ENCODE results near the gene SEC24D. TPM values are rescaled to one million over a fixed set of nuclear protein-coding genes. Genes with fewer than 3 reads are reported as not detected.

Gene SEC24D
- total RNA-seq, 1 experiment from 2014 or later = 14.4 TPM

GRCh38 chr4:118683513-118683912 is 152.4 kb downstream of the SEC24D start:
- no peak overlapping the region for H3K27ac ChIP-seq (ENCODE audit: low read length)
- H4K20me1 ChIP-seq (ENCODE audit: low read length) = no peaks in the 10 kb centered on the region
- peak; percentile 27 for DNase-seq
- no peak overlapping the region for H3K9ac ChIP-seq (ENCODE audit: low read length)
- H3F3A ChIP-seq (ENCODE audit: low read length, unreplicated experiment) = no peaks in the 10 kb centered on the region
- H3K9me2 ChIP-seq (replicated peaks; ENCODE audit: low read length) = no peaks in the 10 kb centered on the region
- intact Hi-C loops (cut with micrococcal nuclease) = loop anchor here (10.0 kb wide), 1 partner anchor 259 kb away; no protein-coding TSS in a partner anchor
- H3K4me1 ChIP-seq (ENCODE audit: insufficient read depth, low read length) = peaks cover 8% of the 10 kb centered on the region; the same call in 1 of the 2 replicates
- H3K79me2 ChIP-seq (ENCODE audit: low read length) = peaks cover 29% of the 10 kb centered on the region
- CTCF ChIA-PET = no interaction called here
- H3K4me2 ChIP-seq (ENCODE audit: low read length) = no peak overlapping the region; the same call in 1 of the 2 replicates
- ATAC-seq = peak; percentile 27; the same call in 1 of the 2 replicates
- POLR2A ChIA-PET (ENCODE audit: unreplicated experiment) = no interaction called here
- TF ChIP-seq EZH2 (IDR thresholded peaks at IDR 0.05; ENCODE audit: low read length, unreplicated experiment) = no peak
- TF ChIP-seq EZH2phosphoT487 (IDR thresholded peaks at IDR 0.05; ENCODE audit: borderline replicate concordance, low read length) = no peak
- TF ChIP-seq CTCF (conservative IDR thresholded peaks at IDR 0.05; ENCODE audit: low read depth, low read length) = no peak
- BruUV-seq (replicated peaks) = no TSS peak
- H3K9me3 ChIP-seq (ENCODE audit: low read length) = no peaks in the 10 kb centered on the region
- H2AFZ ChIP-seq (ENCODE audit: low read length) = peak overlapping the region; percentile 31; the same call in 1 of the 2 replicates
- no peaks in the 10 kb centered on the region; the same call in 1 of the 2 replicates for H3K36me3 ChIP-seq (ENCODE audit: low read depth, low read length)
- no peak overlapping the region for H3K4me3 ChIP-seq (ENCODE audit: low read length)
- H3K27me3 ChIP-seq (ENCODE audit: low read length) = no peaks in the 10 kb centered on the region

- no peak overlapping the region for H3K9ac ChIP-seq (ENCODE audit: low read length)
- peaks cover 25% of the 10 kb centered on the region for H3K79me2 ChIP-seq (ENCODE audit: low read length)
- no peaks in the 10 kb centered on the region for H4K20me1 ChIP-seq (ENCODE audit: low read length)
- no peaks in the 10 kb centered on the region for H3K9me3 ChIP-seq (ENCODE audit: low read length)
- BruUV-seq (replicated peaks) = no TSS peak
- peaks cover 8% of the 10 kb centered on the region; the same call in 1 of the 2 replicates for H3K4me1 ChIP-seq (ENCODE audit: insufficient read depth, low read length)
- ChIA-PET CTCF (no interaction called here), POLR2A (ENCODE audit: unreplicated experiment) (no interaction called here)
- intact Hi-C loops (cut with micrococcal nuclease) = loop anchor here (10.0 kb wide), 1 partner anchor 258 kb away; no protein-coding TSS in a partner anchor
- no peak overlapping the region for H3K27ac ChIP-seq (ENCODE audit: low read length)
- H2AFZ ChIP-seq (ENCODE audit: low read length) = no peak overlapping the region
- DNase-seq = peak; percentile 45
- H3F3A ChIP-seq (ENCODE audit: low read length, unreplicated experiment) = no peaks in the 10 kb centered on the region
- TF ChIP-seq EZH2 (IDR thresholded peaks at IDR 0.05; ENCODE audit: low read length, unreplicated experiment) (no peak), CTCF (conservative IDR thresholded peaks at IDR 0.05; ENCODE audit: low read depth, low read length) (peak; percentile 67)
- no peak for ATAC-seq
- H3K36me3 ChIP-seq (ENCODE audit: low read depth, low read length) = no peaks in the 10 kb centered on the region; the same call in 1 of the 2 replicates
- no peak overlapping the region for H3K4me3 ChIP-seq (ENCODE audit: low read length)
- no peaks in the 10 kb centered on the region for H3K27me3 ChIP-seq (ENCODE audit: low read length)
- H3K4me2 ChIP-seq (ENCODE audit: low read length) = no peak overlapping the region; the same call in 1 of the 2 replicates
- no peaks in the 10 kb centered on the region for H3K9me2 ChIP-seq (replicated peaks; ENCODE audit: low read length)
Observed at GRCh38 chr4:118682928-118683327, 153.0 kb downstream of the SEC24D start.

GRCh38 chr4:118680808-118681207 is 155.1 kb downstream of the SEC24D start:
- Histone ChIP-seq H3K9me3 (ENCODE audit: low read length) (no peaks in the 10 kb centered on the region), H3K9ac (ENCODE audit: low read length) (no peak overlapping the region), H3K27ac (ENCODE audit: low read length) (no peak overlapping the region), H3K4me2 (ENCODE audit: low read length) (no peak overlapping the region), H3K4me3 (ENCODE audit: low read length) (no peak overlapping the region), H3K36me3 (ENCODE audit: low read depth, low read length) (no peaks in the 10 kb centered on the region), H2AFZ (ENCODE audit: low read length) (no peak overlapping the region), H3K4me1 (ENCODE audit: insufficient read depth, low read length) (no peaks in the 10 kb centered on the region), H3K79me2 (ENCODE audit: low read length) (peaks cover 4% of the 10 kb centered on the region), H3K27me3 (ENCODE audit: low read length) (no peaks in the 10 kb centered on the region), H4K20me1 (ENCODE audit: low read length) (no peaks in the 10 kb centered on the region), H3F3A (ENCODE audit: low read length, unreplicated experiment) (no peaks in the 10 kb centered on the region), H3K9me2 (replicated peaks; ENCODE audit: low read length) (no peaks in the 10 kb centered on the region)
- DNase-seq (no peak), ATAC-seq (no peak)
- no peak for TF ChIP-seq EZH2phosphoT487 (IDR thresholded peaks at IDR 0.05; ENCODE audit: borderline replicate concordance, low read length)
- no peak for TF ChIP-seq CTCF (conservative IDR thresholded peaks at IDR 0.05; ENCODE audit: low read depth, low read length)
- TF ChIP-seq EZH2 (IDR thresholded peaks at IDR 0.05; ENCODE audit: low read length, unreplicated experiment) = no peak
- ChIA-PET POLR2A (ENCODE audit: unreplicated experiment) (no interaction called here), CTCF (no interaction called here)
- intact Hi-C loops (cut with micrococcal nuclease) = loop anchor here (10.0 kb wide), 1 partner anchor 256 kb away; no protein-coding TSS in a partner anchor
- no TSS peak for BruUV-seq (replicated peaks)

Data from PC-3 (cell line).